ENCODE measurements around the gene RNF2. TPM values are rescaled to one million over a fixed set of nuclear protein-coding genes. Genes with fewer than 3 reads are reported as not detected.
"Not testable (repeated sequence)": the region's sequence is repeated elsewhere in the genome, so short reads cannot be mapped to it uniquely, and the experiment has no call there.

The RNF2 gene
- total RNA-seq, 6 experiments from 2014 or later, result 4.2 to 9.1 (median 5.3) TPM

DNA sequence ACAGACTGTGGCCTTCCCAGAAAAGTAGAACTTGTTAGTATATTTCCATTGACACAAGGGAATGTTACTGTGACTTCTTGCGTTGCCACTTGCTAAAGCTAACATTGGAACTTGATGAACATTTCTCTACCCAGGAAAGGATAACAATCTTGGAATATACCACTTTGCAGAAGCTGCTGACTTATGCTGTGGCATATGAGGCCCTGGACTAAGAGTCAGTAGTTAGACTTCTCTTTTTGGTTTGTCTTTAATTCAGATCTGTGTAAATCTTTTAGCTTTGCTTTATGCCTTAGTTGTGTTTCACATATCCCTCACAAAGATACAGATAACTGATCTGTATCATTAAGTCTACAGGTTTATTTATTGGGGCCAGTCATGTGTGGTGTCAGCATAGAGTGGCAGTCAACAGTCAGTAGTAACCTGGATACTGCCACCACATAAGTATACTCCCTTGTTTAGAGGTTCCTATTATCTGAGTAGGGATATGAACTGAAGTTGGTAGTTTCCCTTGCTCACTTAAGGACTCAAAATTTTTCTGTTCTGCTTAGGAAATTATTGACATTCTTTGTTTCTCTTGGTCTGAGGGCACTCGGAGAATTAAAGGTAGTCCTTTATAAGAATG is 14.7 kb downstream of the RNF2 start:
- 96% methylated on average over 2 of the region's 2 CpGs for WGBS (ENCODE audit: insufficient coverage, low coverage, low lambda C conversion rate, missing lambda C conversion rate)
- ATAC-seq (no peak), DNase-seq (no peak)
- no peaks in the 10 kb centered on the region for H3K4me1 ChIP-seq
- H3K9me3 ChIP-seq, result no peaks in the 10 kb centered on the region
- H3K36me3 ChIP-seq, result no peaks in the 10 kb centered on the region
- no peak overlapping the region for H3K27ac ChIP-seq
- intact Hi-C loops (cut with DNase I), result no loop called here
- TF ChIP-seq CTCF (IDR thresholded peaks at IDR 0.05) (no peak), POLR2A (IDR thresholded peaks at IDR 0.05) (no peak)
- H3K27me3 ChIP-seq, result no peaks in the 10 kb centered on the region
- H3K4me3 ChIP-seq, result no peak overlapping the region

- no peak overlapping the region for H3K27ac ChIP-seq
- WGBS (ENCODE audit: insufficient coverage, low coverage, low lambda C conversion rate, missing lambda C conversion rate), result 75% methylated on average over 1 of the region's 1 CpG
- no peak for ATAC-seq
- TF ChIP-seq POLR2A (IDR thresholded peaks at IDR 0.05), result no peak
- no peak for TF ChIP-seq CTCF (IDR thresholded peaks at IDR 0.05)
- DNase-seq, result no peak
- H3K36me3 ChIP-seq, result no peaks in the 10 kb centered on the region
- intact Hi-C loops (cut with DNase I), result no loop called here
- H3K4me1 ChIP-seq, result no peaks in the 10 kb centered on the region
- H3K4me3 ChIP-seq, result no peak overlapping the region
- H3K9me3 ChIP-seq, result no peaks in the 10 kb centered on the region
- H3K27me3 ChIP-seq, result no peaks in the 10 kb centered on the region
These were observed 17.5 kb downstream of the RNF2 start for GRCh38 chr1:185062710-185063370.

- Histone ChIP-seq H3K9me3 (no peaks in the 10 kb centered on the region), H3K4me1 (no peaks in the 10 kb centered on the region), H3K4me3 (no peak overlapping the region), H3K27ac (no peak overlapping the region), H3K27me3 (no peaks in the 10 kb centered on the region), H3K36me3 (no peaks in the 10 kb centered on the region)
- TF ChIP-seq CTCF (IDR thresholded peaks at IDR 0.05), result no peak
- TF ChIP-seq POLR2A (IDR thresholded peaks at IDR 0.05), result no peak
- WGBS (ENCODE audit: insufficient coverage, low coverage, low lambda C conversion rate, missing lambda C conversion rate), result 92% methylated on average over 2 of the region's 2 CpGs
- ATAC-seq (no peak), DNase-seq (no peak)
- intact Hi-C loops (cut with DNase I), result no loop called here
These were observed 18.4 kb downstream of the RNF2 start for GRCh38 chr1:185063719-185064118.

GRCh38 chr1:185065006-185065405 is 19.6 kb downstream of the RNF2 start:
- H3K4me1 ChIP-seq; H3K4me3 ChIP-seq; H3K27ac ChIP-seq; H3K27me3 ChIP-seq; intact Hi-C loops (cut with DNase I); H3K36me3 ChIP-seq; DNase-seq; ATAC-seq; H3K9me3 ChIP-seq: not testable (repeated sequence)
- 86% methylated on average over 1 of the region's 3 CpGs for WGBS (ENCODE audit: insufficient coverage, low coverage, low lambda C conversion rate, missing lambda C conversion rate)

GRCh38 chr1:185066181-185066580 is 20.8 kb downstream of the RNF2 start:
- intact Hi-C loops (cut with DNase I), result no loop called here

More at GRCh38 chr1:185066181-185066580, 20.8 kb downstream of the RNF2 start:
- TF ChIP-seq CTCF (IDR thresholded peaks at IDR 0.05) (no peak), POLR2A (IDR thresholded peaks at IDR 0.05) (no peak)
- Histone ChIP-seq H3K27ac (no peak overlapping the region), H3K9me3 (no peaks in the 10 kb centered on the region), H3K36me3 (no peaks in the 10 kb centered on the region), H3K27me3 (no peaks in the 10 kb centered on the region), H3K4me1 (no peaks in the 10 kb centered on the region), H3K4me3 (no peak overlapping the region)
- 64% methylated on average over 2 of the region's 2 CpGs for WGBS (ENCODE audit: insufficient coverage, low coverage, low lambda C conversion rate, missing lambda C conversion rate)
- DNase-seq (no peak), ATAC-seq (no peak)
